GM12892 (cell line): Measurements from ENCODE around the gene CACNA2D3.

ENCODE experiments used
- POLR2A ChIP-seq: IDR thresholded peaks from 2 replicates; pipeline ENCODE4 v1.6.1; 2011; ENCODE audit warnings: low read depth, low read length, control low read depth
- POLR2AphosphoS5 ChIP-seq: IDR thresholded peaks from 2 replicates; pipeline ENCODE4 v1.6.1; 2011; ENCODE audit warnings: low read depth, low read length, control low read depth
- TAF1 ChIP-seq: IDR thresholded peaks from 2 replicates; pipeline ENCODE4 v1.6.1; 2011; ENCODE audit warnings: low read depth, mild to moderate bottlenecking, control low read depth, low read length, borderline replicate concordance

DNA sequence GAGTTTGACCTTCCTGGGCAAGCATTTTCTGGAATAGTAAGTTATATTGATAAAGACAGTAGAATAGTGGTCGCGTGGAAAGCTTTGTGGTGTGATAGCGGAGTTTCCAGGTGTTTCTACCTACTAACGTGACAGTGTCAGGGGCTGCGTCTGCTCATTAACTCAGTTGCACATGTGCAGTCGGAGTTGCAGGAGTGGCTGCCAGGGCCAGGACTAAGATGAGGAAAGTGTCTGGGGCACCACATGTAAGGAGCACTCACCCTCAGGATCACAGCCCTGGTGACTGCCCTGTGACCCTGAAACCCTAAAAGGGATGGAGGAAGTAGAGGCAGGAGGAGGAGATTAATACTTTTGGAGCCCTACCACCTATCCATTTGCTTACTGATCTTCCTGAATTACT lies 510.5 kb downstream of the CACNA2D3 start:
- TF ChIP-seq POLR2A (no peak), TAF1 (no peak), POLR2AphosphoS5 (no peak)
